OCI-LY1 (cell line): ENCODE measurements around the gene NPAS4.

ENCODE experiments used
- CTCF ChIP-seq: fragments of 200-600 bp; sonication (generic), shearing (Covaris generic); IDR thresholded peaks from 2 replicates; pipeline ENCODE4 v1.5.1; 2017; ENCODE audit warnings: mild to moderate bottlenecking, antibody characterized with exemption, low read length, moderate library complexity, mixed read lengths
- EZH2 ChIP-seq: fragments of 200-600 bp; sonication (generic), shearing (Covaris generic); IDR thresholded peaks from 2 replicates; pipeline ENCODE4 v1.8.0; 2017; ENCODE audit warnings: borderline replicate concordance, mixed run types, mild to moderate bottlenecking, antibody characterized with exemption, low read length, moderate library complexity, mixed read lengths

- TF ChIP-seq CTCF (no peak), EZH2 (no peak)
These were observed 6.5 kb upstream of the NPAS4 start for GRCh38 chr11:66414120-66414934.
